Measurements from ENCODE around the gene GRM2.

Gene GRM2

GRCh38 chr3:51706788-51707731 is at the start of gene GRM2:
Gene GRM2, plus strand, starts transcription at chr3:51707068. Its CDS starts 1,916 bp downstream, at chr3:51708984.
- DNase-seq, result no peak

- DNase-seq, result no peak
Observed at GRCh38 chr3:51657234-51657633, 49.6 kb upstream of the GRM2 start.

- DNase-seq, result no peak
Observed at GRCh38 chr3:51659942-51660341, 46.9 kb upstream of the GRM2 start.

- no peak for DNase-seq
Observed at GRCh38 chr3:51662456-51662855, 44.4 kb upstream of the GRM2 start.

GRCh38 chr3:51668756-51669155 is 38.1 kb upstream of the GRM2 start:
- DNase-seq, result no peak

- peak; percentile 80 for DNase-seq
Observed at GRCh38 chr3:51669241-51670052, 37.4 kb upstream of the GRM2 start.

- no peak for DNase-seq
Observed at GRCh38 chr3:51670053-51670822, 36.6 kb upstream of the GRM2 start.

GRCh38 chr3:51670823-51671733 is 35.8 kb upstream of the GRM2 start, which contains the start of gene TEX264:
Gene TEX264, plus strand, starts transcription at chr3:51671252. Its CDS starts 3,053 bp downstream, at chr3:51674305.
- peak; percentile 95 for DNase-seq

- peak; percentile 48 for DNase-seq
Observed at GRCh38 chr3:51671734-51672475, 35.0 kb upstream of the GRM2 start.

GRCh38 chr3:51673181-51673801 is 33.6 kb upstream of the GRM2 start:
- no peak for DNase-seq

- DNase-seq, result no peak
Observed at GRCh38 chr3:51673802-51674654, 32.8 kb upstream of the GRM2 start.

GRCh38 chr3:51675201-51675611 is 31.7 kb upstream of the GRM2 start:
- no peak for DNase-seq

GRCh38 chr3:51676102-51676640 is 30.7 kb upstream of the GRM2 start:
- DNase-seq, result no peak

GRCh38 chr3:51677358-51677757 is 29.5 kb upstream of the GRM2 start:
- DNase-seq, result no peak

GRCh38 chr3:51678186-51678585 is 28.7 kb upstream of the GRM2 start:
- DNase-seq, result no peak

GRCh38 chr3:51678641-51679040 is 28.2 kb upstream of the GRM2 start:
- no peak for DNase-seq

- no peak for DNase-seq
Observed at GRCh38 chr3:51679318-51679717, 27.6 kb upstream of the GRM2 start.

- no peak for DNase-seq
Observed at GRCh38 chr3:51679777-51680176, 27.1 kb upstream of the GRM2 start.

- DNase-seq, result no peak
Observed at GRCh38 chr3:51680196-51680595, 26.7 kb upstream of the GRM2 start.

Data from activated CD4-positive, alpha-beta T cell treated with anti-CD3 and anti-CD28 coated beads, Interleukin-2, amount 50 U/mL, for 1 hour (primary cell).